Vagina (tissue), 2 donors: ENCODE data around the gene FLYWCH1. TPM values are rescaled to one million over a fixed set of nuclear protein-coding genes. Genes with fewer than 3 reads are reported as not detected.

ENCODE experiments used
- DNase-seq, 2 donors: peaks; one replicate each; pipeline ENCODE4 v3.0.0-alpha.2; 2017; ENCODE audit errors: extremely low spot score in 2 of 2
- H3K27ac ChIP-seq: fragments of 200-600 bp; sonication (generic); one replicate; pipeline ENCODE4 v1.5.1; 2019
- H3K27me3 ChIP-seq: fragments of 200-600 bp; sonication (generic); one replicate; pipeline ENCODE4 v1.5.1; 2019
- H3K36me3 ChIP-seq, 2 donors: fragments of 200-600 bp; sonication (generic); one replicate each; pipeline ENCODE4 v1.5.1; 2017 to 2019
- H3K4me1 ChIP-seq: fragments of 200-600 bp; sonication (generic); one replicate; pipeline ENCODE4 v1.5.1; 2019
- H3K4me3 ChIP-seq, 2 donors: fragments of 200-600 bp; sonication (generic); 1 replicate in 1 of 2; 2 replicates in 1 of 2; pipeline ENCODE4 v1.5.1; 2016 to 2019
- H3K9me3 ChIP-seq: fragments of 200-600 bp; sonication (generic); one replicate; pipeline ENCODE4 v1.5.1; 2019
- POLR2A ChIP-seq, 2 donors: fragments of 450-650 bp; IDR thresholded peaks; one replicate each; pipeline ENCODE4 v1.6.1; 2017; ENCODE audit warnings: antibody characterized with exemption in 2 of 2, mild to moderate bottlenecking in 2 of 2, moderate library complexity in 2 of 2
- POLR2AphosphoS5 ChIP-seq, 2 donors: sonication (generic); formaldehyde crosslinking; IDR thresholded peaks; one replicate each; pipeline ENCODE4 v1.9.0; 2017; ENCODE audit warnings: antibody characterized with exemption in 2 of 2, mild to moderate bottlenecking in 2 of 2, low read depth in 1 of 2; ENCODE audit not compliant: insufficient read depth in 1 of 2
- intact Hi-C: fragments of 100-400 bp; cut with DNase I; formaldehyde crosslinking; loops from one replicate; pipeline ENCODE4 v1.15.1; 2023
- total RNA-seq: library from RNA; depleted of rRNA; stranded (reverse); fragments of >200 nt; gene quantifications from one replicate; pipeline ENCODE4 v1.2.3, GENCODE V29; 2016
- TF ChIP-seq, protein P1 (sequence below), 3 experiments: fragments of 450-650 bp in 2 of 3; fragments of 200-600 bp in 1 of 3; sonication (generic) in 1 of 3; IDR thresholded peaks; one replicate each; pipeline ENCODE4 v1.5.1; 2017 to 2019; ENCODE audit warnings: antibody characterized with exemption in 3 of 3, mild to moderate bottlenecking in 2 of 3, moderate library complexity in 2 of 3

FLYWCH1 gene
- total RNA-seq, 1 donor from 2014 or later: 32.9 TPM

GRCh38 chr16:2975161-2975795 lies 63.5 kb downstream of the FLYWCH1 start:
- Histone ChIP-seq H3K27me3 (no peaks in the 10 kb centered on the region), H3K27ac (no peak overlapping the region), H3K4me3 (no peak overlapping the region)

DNA sequence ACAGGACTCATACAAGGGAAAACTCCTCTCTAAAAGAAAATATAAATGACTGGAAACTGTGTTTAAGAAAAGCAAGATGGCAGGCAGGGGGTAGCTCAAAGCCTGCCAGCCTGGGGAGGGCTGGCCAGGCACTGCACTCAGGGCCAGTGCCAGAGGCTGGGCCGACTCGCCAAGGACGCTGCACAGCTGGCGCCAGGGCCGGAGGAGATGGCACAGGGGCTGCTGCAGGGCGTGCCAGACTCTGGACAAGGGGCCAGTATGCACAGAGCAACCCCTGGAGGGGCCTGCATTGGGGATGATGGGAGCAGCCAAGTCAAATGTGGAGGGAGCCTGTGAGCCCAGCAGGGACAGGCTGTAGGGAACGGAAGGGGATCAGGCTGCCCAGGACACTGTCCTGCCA lies 64.5 kb downstream of the FLYWCH1 start:
- H3K9me3 ChIP-seq: no peaks in the 10 kb centered on the region
- peaks cover 15% of the 10 kb centered on the region for H3K4me1 ChIP-seq
- TF ChIP-seq POLR2AphosphoS5 (IDR thresholded peaks at IDR 0.05; ENCODE audit: insufficient read depth in 1 of 2, low read depth in 1 of 2): no peak
- TF ChIP-seq POLR2A (IDR thresholded peaks at IDR 0.05): no peak
- H3K36me3 ChIP-seq: no peaks in the 10 kb centered on the region
- H3K27me3 ChIP-seq: no peaks in the 10 kb centered on the region
- DNase-seq: no peak
- H3K27ac ChIP-seq: no peak overlapping the region
- H3K4me3 ChIP-seq: no peak overlapping the region
- intact Hi-C loops: no loop called here

More at GRCh38 chr16:2975161-2975795, 63.5 kb downstream of the FLYWCH1 start:
- intact Hi-C loops: no loop called here
- peaks cover 10% of the 10 kb centered on the region for H3K4me1 ChIP-seq
- TF ChIP-seq, protein P1, sequence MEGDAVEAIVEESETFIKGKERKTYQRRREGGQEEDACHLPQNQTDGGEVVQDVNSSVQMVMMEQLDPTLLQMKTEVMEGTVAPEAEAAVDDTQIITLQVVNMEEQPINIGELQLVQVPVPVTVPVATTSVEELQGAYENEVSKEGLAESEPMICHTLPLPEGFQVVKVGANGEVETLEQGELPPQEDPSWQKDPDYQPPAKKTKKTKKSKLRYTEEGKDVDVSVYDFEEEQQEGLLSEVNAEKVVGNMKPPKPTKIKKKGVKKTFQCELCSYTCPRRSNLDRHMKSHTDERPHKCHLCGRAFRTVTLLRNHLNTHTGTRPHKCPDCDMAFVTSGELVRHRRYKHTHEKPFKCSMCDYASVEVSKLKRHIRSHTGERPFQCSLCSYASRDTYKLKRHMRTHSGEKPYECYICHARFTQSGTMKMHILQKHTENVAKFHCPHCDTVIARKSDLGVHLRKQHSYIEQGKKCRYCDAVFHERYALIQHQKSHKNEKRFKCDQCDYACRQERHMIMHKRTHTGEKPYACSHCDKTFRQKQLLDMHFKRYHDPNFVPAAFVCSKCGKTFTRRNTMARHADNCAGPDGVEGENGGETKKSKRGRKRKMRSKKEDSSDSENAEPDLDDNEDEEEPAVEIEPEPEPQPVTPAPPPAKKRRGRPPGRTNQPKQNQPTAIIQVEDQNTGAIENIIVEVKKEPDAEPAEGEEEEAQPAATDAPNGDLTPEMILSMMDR (IDR thresholded peaks at IDR 0.05): no peak
- TF ChIP-seq POLR2AphosphoS5 (IDR thresholded peaks at IDR 0.05; ENCODE audit: insufficient read depth in 1 of 2, low read depth in 1 of 2): no peak
- TF ChIP-seq POLR2A (IDR thresholded peaks at IDR 0.05): no peak
- no peak for DNase-seq
- no peaks in the 10 kb centered on the region for H3K36me3 ChIP-seq
- H3K9me3 ChIP-seq: no peaks in the 10 kb centered on the region

GRCh38 chr16:2976673-2977072 lies 64.9 kb downstream of the FLYWCH1 start:
- DNase-seq: no peak
- Histone ChIP-seq H3K27ac (no peak overlapping the region), H3K36me3 (no peaks in the 10 kb centered on the region), H3K4me3 (no peak overlapping the region), H3K27me3 (no peaks in the 10 kb centered on the region), H3K4me1 (peaks cover 18% of the 10 kb centered on the region), H3K9me3 (no peaks in the 10 kb centered on the region)
- TF ChIP-seq, protein P1 (IDR thresholded peaks at IDR 0.05): no peak
- TF ChIP-seq POLR2A (IDR thresholded peaks at IDR 0.05): no peak
- TF ChIP-seq POLR2AphosphoS5 (IDR thresholded peaks at IDR 0.05; ENCODE audit: insufficient read depth in 1 of 2, low read depth in 1 of 2): no peak
- intact Hi-C loops: no loop called here

GRCh38 chr16:2977440-2977839 lies 65.7 kb downstream of the FLYWCH1 start:
- H3K27ac ChIP-seq: no peak overlapping the region
- DNase-seq: no peak
- no peaks in the 10 kb centered on the region for H3K27me3 ChIP-seq
- H3K36me3 ChIP-seq: no peaks in the 10 kb centered on the region
- H3K9me3 ChIP-seq: no peaks in the 10 kb centered on the region
- no peak for TF ChIP-seq POLR2A (IDR thresholded peaks at IDR 0.05)
- TF ChIP-seq, protein P1 (IDR thresholded peaks at IDR 0.05): no peak
- no peak for TF ChIP-seq POLR2AphosphoS5 (IDR thresholded peaks at IDR 0.05; ENCODE audit: insufficient read depth in 1 of 2, low read depth in 1 of 2)
- peaks cover 18% of the 10 kb centered on the region for H3K4me1 ChIP-seq
- intact Hi-C loops: no loop called here
- no peak overlapping the region for H3K4me3 ChIP-seq

- Histone ChIP-seq H3K27ac (no peak overlapping the region), H3K36me3 (no peaks in the 10 kb centered on the region), H3K27me3 (no peaks in the 10 kb centered on the region), H3K9me3 (no peaks in the 10 kb centered on the region), H3K4me3 (peak overlapping the region; percentile 75 to 77), H3K4me1 (peaks cover 29% of the 10 kb centered on the region)
- DNase-seq: no peak
- TF ChIP-seq, protein P1 (IDR thresholded peaks at IDR 0.05): no peak
- no peak for TF ChIP-seq POLR2AphosphoS5 (IDR thresholded peaks at IDR 0.05; ENCODE audit: insufficient read depth in 1 of 2, low read depth in 1 of 2)
- TF ChIP-seq POLR2A (IDR thresholded peaks at IDR 0.05): no peak
- intact Hi-C loops: no loop called here
Observed at GRCh38 chr16:2979669-2980226, 68.0 kb downstream of the FLYWCH1 start.
